GM12865 (cell line): ENCODE measurements around the gene TMEM121B.
"Not testable (repeated sequence)": the region's sequence is repeated elsewhere in the genome, so short reads cannot be mapped to it uniquely, and the experiment has no call there.

Source experiments
- DNase-seq: peaks from one replicate; pipeline ENCODE4 v3.0.0; 2010; ENCODE audit warnings: low read depth
- H3K4me3 ChIP-seq: 2 replicates; pipeline ENCODE4 v1.5.1; 2011; ENCODE audit warnings: mild to moderate bottlenecking, low read depth, low read length, control low read depth
- TF ChIP-seq, protein P1 (sequence below): IDR thresholded peaks from 2 replicates; pipeline ENCODE4 v1.5.1; 2011; ENCODE audit warnings: low read length, control low read depth, low read depth, inconsistent platforms; ENCODE audit not compliant: insufficient read depth; ENCODE audit errors: missing control alignments

Gene TMEM121B

DNA sequence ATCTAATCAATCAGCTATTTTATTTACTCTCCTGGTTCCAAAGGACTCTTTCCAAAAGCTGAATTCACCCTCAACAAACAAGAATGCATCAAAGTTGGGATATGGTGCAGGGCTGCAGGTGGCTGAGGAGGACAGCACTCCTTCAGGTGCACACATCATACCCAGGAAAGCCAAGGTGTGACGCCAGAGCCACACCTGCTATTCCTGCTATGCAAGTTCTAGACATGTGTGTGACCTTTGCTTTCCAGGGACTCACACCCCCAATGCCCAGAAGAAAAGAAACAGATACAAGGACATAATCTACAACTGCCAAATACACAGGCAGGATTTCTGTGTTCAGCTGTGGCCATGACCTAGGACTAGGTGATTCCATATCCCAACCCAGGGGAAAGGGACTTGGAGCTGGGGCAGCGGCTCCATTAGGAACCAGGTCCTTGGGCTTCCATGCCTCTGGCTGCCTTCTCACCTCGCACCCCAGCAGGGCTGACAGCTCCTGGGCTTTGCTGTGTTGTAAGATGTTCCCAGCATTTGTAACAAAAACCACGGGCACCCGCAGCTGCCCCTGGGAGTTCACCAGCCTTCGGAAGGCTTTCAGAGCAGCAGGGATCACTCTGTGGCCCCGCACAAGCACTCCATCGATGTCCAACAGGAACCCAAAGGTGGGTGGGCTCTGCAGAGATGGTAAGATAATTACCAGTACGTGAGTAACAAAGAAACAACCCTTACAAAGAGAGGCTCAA lies 28.1 kb upstream of the TMEM121B start:
- DNase-seq = no peak
- TF ChIP-seq, protein P1, sequence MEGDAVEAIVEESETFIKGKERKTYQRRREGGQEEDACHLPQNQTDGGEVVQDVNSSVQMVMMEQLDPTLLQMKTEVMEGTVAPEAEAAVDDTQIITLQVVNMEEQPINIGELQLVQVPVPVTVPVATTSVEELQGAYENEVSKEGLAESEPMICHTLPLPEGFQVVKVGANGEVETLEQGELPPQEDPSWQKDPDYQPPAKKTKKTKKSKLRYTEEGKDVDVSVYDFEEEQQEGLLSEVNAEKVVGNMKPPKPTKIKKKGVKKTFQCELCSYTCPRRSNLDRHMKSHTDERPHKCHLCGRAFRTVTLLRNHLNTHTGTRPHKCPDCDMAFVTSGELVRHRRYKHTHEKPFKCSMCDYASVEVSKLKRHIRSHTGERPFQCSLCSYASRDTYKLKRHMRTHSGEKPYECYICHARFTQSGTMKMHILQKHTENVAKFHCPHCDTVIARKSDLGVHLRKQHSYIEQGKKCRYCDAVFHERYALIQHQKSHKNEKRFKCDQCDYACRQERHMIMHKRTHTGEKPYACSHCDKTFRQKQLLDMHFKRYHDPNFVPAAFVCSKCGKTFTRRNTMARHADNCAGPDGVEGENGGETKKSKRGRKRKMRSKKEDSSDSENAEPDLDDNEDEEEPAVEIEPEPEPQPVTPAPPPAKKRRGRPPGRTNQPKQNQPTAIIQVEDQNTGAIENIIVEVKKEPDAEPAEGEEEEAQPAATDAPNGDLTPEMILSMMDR = no peak

DNA sequence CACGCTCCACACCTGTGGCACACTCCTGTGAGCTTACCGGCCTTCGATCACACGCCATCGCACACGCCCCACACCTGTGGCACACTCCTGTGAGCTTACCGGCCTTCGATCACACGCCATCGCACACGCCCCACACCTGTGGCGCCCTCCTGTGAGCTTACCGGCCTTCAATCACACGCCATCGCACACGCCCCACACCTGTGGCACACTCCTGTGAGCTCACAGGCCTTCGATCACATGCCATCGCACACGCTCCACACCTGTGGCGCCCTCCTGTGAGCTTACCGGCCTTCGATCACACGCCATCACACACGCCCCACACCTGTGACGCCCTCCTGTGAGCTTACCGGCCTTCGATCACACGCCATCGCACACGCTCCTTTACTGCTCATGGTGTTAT lies 26.3 kb upstream of the TMEM121B start:
- not testable (repeated sequence) for DNase-seq, H3K4me3 ChIP-seq

More for the DNA sequence above, 28.1 kb upstream of the TMEM121B start:
- H3K4me3 ChIP-seq = no peak overlapping the region

DNA sequence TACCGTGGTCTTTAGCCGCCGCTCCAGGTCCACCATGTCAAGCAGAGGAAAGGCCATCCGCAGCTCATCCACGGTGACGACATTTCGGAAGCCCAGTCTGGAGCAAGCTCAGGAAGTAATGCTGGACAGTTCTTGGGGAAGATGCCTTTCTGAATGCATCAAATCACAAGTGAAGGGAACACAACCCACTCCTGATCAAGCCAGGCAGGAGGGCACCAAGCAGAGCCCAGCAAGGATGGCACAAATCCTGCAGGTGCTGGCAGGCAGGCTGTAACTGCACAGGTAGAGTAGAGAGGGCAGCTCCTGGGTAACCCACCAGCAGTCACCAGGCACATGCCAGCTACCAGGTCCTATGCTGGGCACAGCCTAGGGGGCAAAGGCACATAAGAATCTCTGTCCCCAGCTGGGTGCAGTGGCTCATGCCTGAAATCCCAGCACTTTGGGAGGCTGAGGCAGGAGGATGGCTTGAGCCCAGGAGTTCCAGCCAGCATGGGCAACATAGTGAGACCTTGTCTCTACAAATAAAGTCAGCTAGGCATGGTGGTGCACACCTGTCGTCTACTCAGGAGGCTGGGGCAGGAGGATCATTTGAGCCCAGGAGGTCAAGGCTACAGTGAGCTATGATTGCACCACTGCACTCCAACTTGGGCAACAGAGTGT lies 24.0 kb upstream of the TMEM121B start:
- H3K4me3 ChIP-seq = no peak overlapping the region
- TF ChIP-seq, protein P1 = no peak
- no peak for DNase-seq

DNA sequence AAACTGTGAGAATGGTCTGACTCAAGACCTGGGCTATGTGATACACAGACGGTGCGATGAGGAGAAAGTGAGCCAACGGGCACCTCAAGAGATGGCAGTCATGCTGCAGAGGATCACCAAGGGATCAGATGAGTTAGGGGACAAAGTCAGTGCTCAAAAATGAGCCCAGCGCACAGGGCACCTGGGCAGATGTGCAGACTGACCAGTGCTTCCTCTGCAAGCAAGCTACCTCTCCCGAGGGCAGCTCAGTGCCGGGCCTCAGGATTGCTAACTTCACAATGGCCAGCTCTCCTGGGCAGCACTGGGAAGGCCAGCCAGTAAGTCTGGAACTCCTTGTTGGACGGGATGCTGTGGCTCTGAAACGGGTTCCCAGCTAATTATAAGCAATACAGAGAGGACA lies 22.7 kb upstream of the TMEM121B start:
- no peak for DNase-seq
- no peak overlapping the region for H3K4me3 ChIP-seq
- TF ChIP-seq, protein P1 = no peak

DNA sequence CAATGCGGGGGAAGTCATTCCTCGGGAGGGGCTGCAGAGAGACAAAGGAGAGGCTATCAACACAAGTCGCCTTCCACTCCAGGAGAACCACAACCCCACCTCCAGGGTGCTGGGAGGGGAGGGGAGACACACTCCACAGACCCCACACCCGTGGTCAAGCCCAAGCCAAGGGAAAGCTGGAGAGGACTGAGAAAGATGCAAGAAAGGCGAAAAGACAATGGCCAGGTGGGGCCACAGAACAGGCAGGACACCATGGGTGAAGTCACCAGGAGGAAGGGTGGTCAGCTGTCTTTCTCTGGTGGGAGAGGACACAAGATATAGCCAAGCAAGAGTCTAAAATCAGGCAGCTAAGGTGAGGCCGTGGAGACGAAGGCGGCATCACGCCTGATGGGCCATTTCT lies 21.9 kb upstream of the TMEM121B start:
- H3K4me3 ChIP-seq = no peak overlapping the region
- no peak for DNase-seq
- TF ChIP-seq, protein P1 = no peak

DNA sequence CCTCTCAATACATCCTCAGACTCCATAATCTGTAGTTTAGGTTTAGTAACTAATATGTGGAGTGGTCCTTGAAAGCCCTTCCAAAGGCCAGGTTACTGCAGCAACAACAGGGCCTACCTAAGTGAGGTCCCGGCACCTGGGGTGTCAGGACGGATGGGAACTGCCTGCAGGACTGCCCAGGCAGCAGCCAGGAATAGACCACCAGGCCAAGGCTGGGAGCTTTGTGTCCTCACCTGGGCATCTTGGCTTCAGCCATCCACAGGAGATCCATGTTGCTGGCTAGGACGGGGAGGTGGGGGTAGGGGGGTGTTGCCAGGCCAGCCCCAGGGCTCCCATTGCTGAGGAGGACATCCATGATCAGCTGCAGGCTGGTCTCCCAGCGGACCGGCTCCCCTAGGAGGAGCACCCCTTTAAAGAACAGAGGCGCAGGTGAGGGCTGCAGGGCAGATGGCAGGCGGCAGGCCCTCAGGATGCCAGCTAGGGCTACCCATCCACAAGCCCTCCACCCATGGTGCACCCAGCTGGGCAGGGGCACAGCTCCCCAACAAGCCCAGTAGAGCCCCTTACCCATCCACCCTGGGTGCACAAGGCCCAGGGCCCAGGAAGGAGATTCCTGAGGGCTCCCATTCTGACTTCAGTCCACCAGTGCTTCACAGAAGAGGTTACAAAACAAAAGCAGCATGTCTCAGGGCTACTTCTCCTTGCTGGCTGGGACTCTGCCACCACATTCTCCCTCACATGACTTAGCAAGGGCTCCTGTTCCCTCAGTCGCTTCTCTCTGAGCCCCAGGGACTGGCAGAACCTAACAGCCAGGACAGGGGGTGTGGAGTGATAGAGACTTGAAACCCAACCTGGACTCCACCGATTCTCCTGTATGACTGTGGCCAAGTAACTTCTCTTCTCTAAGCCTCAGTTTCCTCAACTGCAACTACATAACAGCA lies 19.9 kb upstream of the TMEM121B start:
- H3K4me3 ChIP-seq = no peak overlapping the region
- no peak for DNase-seq
- TF ChIP-seq, protein P1 = no peak

DNA sequence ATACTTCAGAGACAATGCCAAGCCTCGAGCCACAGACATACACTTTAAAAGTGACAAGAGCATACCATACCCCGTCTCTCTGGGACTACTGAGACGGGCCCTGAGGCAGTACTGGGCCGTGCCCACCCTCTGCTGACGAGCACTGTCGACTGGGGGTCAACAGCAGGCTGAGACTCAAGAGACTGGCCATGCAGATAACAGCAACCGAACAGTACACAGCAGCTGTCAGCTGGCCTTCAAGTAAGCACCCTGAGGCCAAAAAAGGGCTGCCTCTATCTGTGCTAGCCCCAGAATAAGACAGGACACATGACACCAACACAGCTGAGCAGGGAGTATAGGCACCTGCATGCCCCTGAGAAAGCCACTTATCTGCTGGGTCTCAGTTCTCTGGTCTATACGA lies 18.9 kb upstream of the TMEM121B start:
- TF ChIP-seq, protein P1 = no peak
- no peak for DNase-seq
- no peak overlapping the region for H3K4me3 ChIP-seq
